22Rv1 (cell line): ENCODE results near the gene PLPPR5.
"Not testable (repeated sequence)": the region's sequence is repeated elsewhere in the genome, so short reads cannot be mapped to it uniquely, and the experiment has no call there.

Source experiments
- H3K27ac ChIP-seq: fragments of 450-650 bp; 2 replicates; pipeline ENCODE4 v1.5.1; 2017
- ZFX ChIP-seq: fragments of 450-650 bp; IDR thresholded peaks from 2 replicates; pipeline ENCODE4 v1.6.1; 2017; ENCODE audit warnings: antibody characterized with exemption, borderline replicate concordance
- TF ChIP-seq, protein P1 (sequence below): fragments of 450-650 bp; IDR thresholded peaks from 2 replicates; pipeline ENCODE4 v1.5.1; 2017; ENCODE audit warnings: mild to moderate bottlenecking

Gene PLPPR5

DNA sequence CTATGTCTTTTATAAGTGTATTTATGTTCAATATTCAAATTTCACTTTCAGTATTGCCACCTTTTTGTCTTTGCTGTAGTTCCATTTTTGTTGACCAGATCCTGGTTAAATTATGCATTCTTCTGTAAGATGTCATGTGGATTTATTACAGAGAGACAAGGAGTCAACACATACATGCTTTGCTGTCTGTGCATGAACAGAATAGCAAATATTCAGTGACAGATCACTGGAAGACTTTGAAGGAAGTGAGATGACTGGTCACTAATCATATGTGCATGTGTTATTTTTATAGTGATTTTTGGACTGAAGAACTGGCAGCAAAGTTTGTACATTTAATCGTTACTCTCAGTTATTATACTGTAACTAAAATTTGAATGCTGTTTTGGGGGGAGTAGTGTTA lies 117.2 kb downstream of the PLPPR5 start:
- TF ChIP-seq, protein P1, sequence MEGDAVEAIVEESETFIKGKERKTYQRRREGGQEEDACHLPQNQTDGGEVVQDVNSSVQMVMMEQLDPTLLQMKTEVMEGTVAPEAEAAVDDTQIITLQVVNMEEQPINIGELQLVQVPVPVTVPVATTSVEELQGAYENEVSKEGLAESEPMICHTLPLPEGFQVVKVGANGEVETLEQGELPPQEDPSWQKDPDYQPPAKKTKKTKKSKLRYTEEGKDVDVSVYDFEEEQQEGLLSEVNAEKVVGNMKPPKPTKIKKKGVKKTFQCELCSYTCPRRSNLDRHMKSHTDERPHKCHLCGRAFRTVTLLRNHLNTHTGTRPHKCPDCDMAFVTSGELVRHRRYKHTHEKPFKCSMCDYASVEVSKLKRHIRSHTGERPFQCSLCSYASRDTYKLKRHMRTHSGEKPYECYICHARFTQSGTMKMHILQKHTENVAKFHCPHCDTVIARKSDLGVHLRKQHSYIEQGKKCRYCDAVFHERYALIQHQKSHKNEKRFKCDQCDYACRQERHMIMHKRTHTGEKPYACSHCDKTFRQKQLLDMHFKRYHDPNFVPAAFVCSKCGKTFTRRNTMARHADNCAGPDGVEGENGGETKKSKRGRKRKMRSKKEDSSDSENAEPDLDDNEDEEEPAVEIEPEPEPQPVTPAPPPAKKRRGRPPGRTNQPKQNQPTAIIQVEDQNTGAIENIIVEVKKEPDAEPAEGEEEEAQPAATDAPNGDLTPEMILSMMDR, result no peak
- no peak for TF ChIP-seq ZFX
- no peak overlapping the region for H3K27ac ChIP-seq

DNA sequence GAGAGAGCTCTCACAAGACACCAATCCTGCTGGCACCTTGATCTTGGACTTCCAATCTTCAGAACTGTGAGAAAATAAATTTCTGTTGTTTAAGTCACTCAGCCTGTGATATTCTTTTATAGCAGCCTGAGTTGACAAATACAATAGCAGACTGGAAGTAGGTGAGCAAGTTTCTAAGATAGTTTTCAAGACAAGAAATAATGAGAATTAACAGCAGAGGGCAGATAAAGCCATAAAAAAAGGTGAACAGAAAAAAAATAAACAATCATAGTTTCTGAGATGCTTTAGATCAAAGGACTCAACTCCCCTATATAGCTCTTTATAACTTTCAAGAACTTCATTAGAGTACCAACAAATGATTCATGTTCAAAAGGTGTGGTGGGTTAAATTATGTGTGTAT lies 119.8 kb downstream of the PLPPR5 start:
- TF ChIP-seq ZFX, result no peak
- TF ChIP-seq, protein P1, result no peak
- H3K27ac ChIP-seq, result no peak overlapping the region

DNA sequence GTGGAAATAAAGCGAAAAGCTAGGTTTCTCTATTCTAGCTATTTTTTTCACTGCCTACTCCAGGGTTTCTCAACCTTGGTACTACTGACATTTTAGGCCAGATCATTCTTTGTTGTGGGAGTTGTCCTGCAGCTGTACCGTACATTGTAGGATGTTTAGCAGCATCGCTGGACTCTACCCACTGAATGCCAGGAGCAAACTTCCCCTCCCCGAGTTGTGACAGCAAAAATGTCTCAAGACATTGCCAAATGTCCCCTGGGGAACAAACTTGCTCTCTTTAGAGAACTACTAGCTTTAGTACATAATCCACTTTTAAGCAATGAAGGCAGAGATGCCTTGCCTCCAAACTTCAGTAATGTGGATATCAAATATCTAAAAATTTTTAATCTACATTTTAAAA lies 122.8 kb downstream of the PLPPR5 start:
- TF ChIP-seq, protein P1, result no peak
- no peak overlapping the region for H3K27ac ChIP-seq

DNA sequence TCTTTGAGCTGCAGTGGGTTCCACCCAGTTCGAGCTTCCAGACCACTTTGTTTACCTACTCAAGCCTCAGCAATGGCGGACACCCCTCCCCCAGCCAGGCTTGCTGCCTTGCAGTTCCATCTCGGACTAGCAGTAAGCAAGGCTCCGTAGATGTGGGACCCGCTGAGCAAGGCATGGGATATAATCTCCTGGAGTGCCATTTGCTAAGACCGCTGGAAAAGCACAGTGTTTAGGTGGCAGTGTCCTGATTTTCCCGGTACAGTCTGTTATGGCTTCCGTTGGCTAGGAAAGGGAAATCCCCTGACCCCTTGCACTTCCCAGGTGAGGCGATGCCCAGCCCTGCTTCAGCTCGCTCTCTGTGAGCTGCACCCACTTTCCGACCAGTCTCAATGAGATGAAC lies 123.4 kb downstream of the PLPPR5 start:
- not testable (repeated sequence) for H3K27ac ChIP-seq

DNA sequence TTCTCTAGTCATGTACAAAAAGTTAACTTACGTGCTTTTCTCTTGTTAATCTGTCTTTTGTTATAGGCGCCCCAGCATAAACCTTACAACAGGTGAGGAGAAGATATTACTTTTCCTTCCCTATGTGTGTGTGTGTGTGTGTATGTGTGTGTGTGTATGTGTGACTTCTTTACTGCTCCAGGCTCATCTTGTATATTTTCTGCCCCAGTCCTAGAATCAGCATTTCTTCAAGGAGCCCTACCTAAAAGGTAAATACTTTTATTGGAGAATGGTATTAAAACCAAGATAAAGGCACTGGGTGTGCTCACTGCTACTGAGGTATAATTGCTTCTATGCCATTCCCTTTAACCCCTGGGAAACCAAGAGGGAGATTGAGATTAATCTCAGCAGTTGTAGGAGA lies 129.8 kb downstream of the PLPPR5 start:
- H3K27ac ChIP-seq, result no peak overlapping the region
- TF ChIP-seq, protein P1, result no peak
- no peak for TF ChIP-seq ZFX

DNA sequence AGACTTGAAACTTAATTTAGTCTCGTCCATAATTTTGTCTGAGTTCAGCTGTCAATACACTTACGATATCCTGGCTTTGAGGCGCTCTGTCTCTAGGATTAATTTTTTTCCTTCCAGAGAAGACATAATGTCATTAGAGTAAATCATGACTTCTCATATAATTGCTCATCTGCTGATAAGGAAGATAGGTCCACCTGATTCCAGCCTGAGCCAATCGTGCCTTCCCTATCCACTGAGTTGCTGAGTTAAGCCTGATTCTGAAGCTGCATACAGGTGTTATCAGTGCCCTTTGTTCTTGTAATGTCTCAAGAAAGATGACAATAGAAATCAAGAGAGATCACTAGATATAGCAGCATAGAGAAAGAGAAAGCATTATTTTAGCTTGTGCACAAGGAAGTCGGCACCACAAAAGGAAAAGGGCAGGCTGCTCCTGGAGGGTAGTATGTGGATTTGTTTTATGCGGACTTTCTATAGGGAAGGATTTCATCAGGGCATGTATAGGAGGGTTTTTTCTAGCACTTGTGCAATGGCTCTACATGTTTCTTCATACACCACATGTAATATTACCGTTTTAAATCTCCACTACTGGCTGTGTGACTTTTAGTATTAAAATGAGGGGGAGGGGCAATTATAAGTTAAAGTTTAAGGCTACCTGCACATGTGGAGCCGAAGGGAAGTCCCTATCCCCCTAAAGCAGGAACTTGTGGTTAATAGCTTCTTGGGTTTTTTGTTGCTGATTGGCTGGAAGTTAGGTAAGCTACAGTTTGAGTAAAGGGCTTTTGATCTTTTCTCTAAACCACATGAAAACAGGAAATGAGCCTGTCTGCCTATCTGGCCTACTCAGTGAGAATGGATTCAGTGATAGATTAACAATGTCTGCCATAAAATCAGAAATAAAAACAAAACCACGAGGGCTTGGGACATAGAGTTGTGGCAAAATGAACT lies 133.4 kb downstream of the PLPPR5 start:
- no peak overlapping the region for H3K27ac ChIP-seq

DNA sequence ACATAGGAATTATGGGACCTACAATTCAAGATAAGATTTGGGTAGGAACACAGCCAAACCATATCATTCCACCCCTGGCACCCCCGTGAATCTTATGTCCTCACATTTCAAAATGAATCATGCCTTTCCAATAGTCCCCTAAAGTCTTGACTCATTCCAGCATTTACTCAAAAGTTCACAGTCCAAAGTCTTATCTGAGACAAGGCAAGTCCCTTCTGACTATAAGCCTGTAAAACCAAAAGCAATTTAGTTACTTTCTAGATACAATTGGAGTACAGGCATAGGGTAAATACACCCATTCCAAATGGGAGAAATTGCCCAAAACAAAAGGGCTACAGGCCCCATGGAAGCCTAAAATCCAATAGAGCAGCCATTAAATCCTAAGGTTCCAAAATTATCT lies 138.9 kb downstream of the PLPPR5 start:
- H3K27ac ChIP-seq, result no peak overlapping the region
- TF ChIP-seq, protein P1, result no peak
- no peak for TF ChIP-seq ZFX

More for the DNA sequence above, 133.4 kb downstream of the PLPPR5 start:
- TF ChIP-seq, protein P1, result no peak
- no peak for TF ChIP-seq ZFX
